Gastrocnemius medialis (tissue), 4 donors: Measurements from ENCODE around the gene ZDHHC17.

Experiments used
- CTCF ChIP-seq, 5 experiments: fragments of 450-650 bp in 3 of 5; fragments of 200-600 bp in 2 of 5; sonication (generic) in 2 of 5; IDR thresholded peaks in 4 of 5; conservative IDR thresholded peaks in 1 of 5; 1 replicate in 4 of 5; 2 replicates in 1 of 5; pipeline ENCODE4 v1.5.1; 2016 to 2019; ENCODE audit warnings: antibody characterized with exemption in 5 of 5, mild to moderate bottlenecking in 3 of 5, moderate library complexity in 3 of 5
- POLR2A ChIP-seq, 2 donors: fragments of 450-650 bp; IDR thresholded peaks; one replicate each; pipeline ENCODE4 v1.6.1; 2017; ENCODE audit warnings: antibody characterized with exemption in 2 of 2, mild to moderate bottlenecking in 2 of 2, moderate library complexity in 2 of 2

- no peak for TF ChIP-seq POLR2A (IDR thresholded peaks at IDR 0.05)
- no peak for TF ChIP-seq CTCF (IDR thresholded peaks at IDR 0.05 in 4 of 5, conservative IDR thresholded peaks at IDR 0.05 in 1 of 5)
These were observed 66.5 kb downstream of the ZDHHC17 start for GRCh38 chr12:76830436-76830835.
